GM21526 (cell line): ENCODE data around the gene APPBP2.
"Not testable (repeated sequence)": the region's sequence is repeated elsewhere in the genome, so short reads cannot be mapped to it uniquely, and the experiment has no call there.

Experiments used
- ATAC-seq: cut with Tn5 transposase; IDR thresholded peaks from one replicate; pipeline ENCODE4 v1.9.1; 2021; ENCODE audit warnings: moderate library complexity; ENCODE audit not compliant: unreplicated experiment, low FRiP score

APPBP2 gene

GRCh38 chr17:60525685-60526514, at the start of gene APPBP2:
APPBP2 (minus strand) TSS chr17:60526242; CDS start chr17:60525931, 311 bp downstream.
- peak; percentile 82 for ATAC-seq

GRCh38 chr17:60573236-60574051, 47.4 kb upstream of the APPBP2 start:
- no peak for ATAC-seq

GRCh38 chr17:60565233-60565632, 39.2 kb upstream of the APPBP2 start:
- ATAC-seq = no peak

GRCh38 chr17:60563743-60564142, 37.7 kb upstream of the APPBP2 start:
- ATAC-seq = no peak

- no peak for ATAC-seq
Measured at GRCh38 chr17:60562421-60562820, 36.4 kb upstream of the APPBP2 start.

GRCh38 chr17:60560860-60561257, 34.8 kb upstream of the APPBP2 start:
- no peak for ATAC-seq

GRCh38 chr17:60559995-60560859, 34.2 kb upstream of the APPBP2 start:
- no peak for ATAC-seq

GRCh38 chr17:60559659-60559994, 33.6 kb upstream of the APPBP2 start:
- no peak for ATAC-seq

GRCh38 chr17:60557805-60558204, 31.8 kb upstream of the APPBP2 start:
- no peak for ATAC-seq

GRCh38 chr17:60555786-60556185, 29.7 kb upstream of the APPBP2 start:
- no peak for ATAC-seq

- ATAC-seq = no peak
Measured at GRCh38 chr17:60554377-60554788, 28.3 kb upstream of the APPBP2 start.

- ATAC-seq = not testable (repeated sequence)
Measured at GRCh38 chr17:60552255-60552654, 26.2 kb upstream of the APPBP2 start.

GRCh38 chr17:60548990-60549389, 22.9 kb upstream of the APPBP2 start:
- no peak for ATAC-seq

- no peak for ATAC-seq
Measured at GRCh38 chr17:60545465-60546191, 19.6 kb upstream of the APPBP2 start.

- ATAC-seq = no peak
Measured at GRCh38 chr17:60542071-60542470, 16.0 kb upstream of the APPBP2 start.

GRCh38 chr17:60540460-60540859, 14.4 kb upstream of the APPBP2 start:
- no peak for ATAC-seq

GRCh38 chr17:60539807-60540206, 13.8 kb upstream of the APPBP2 start:
- ATAC-seq = no peak

- no peak for ATAC-seq
Measured at GRCh38 chr17:60538726-60539125, 12.7 kb upstream of the APPBP2 start.

- no peak for ATAC-seq
Measured at GRCh38 chr17:60535382-60536279, 9.6 kb upstream of the APPBP2 start.
